Adrenal gland (tissue), 5 donors: Measurements from ENCODE around the gene TRAPPC6A.

ENCODE experiments used
- CTCF ChIP-seq, 6 experiments: fragments of 450-650 bp in 4 of 6; fragments of 200-600 bp in 2 of 6; sonication (generic) in 1 of 6; IDR thresholded peaks; 1 replicate in 5 of 6; 2 replicates in 1 of 6; pipeline versions ENCODE4 v1.5.1 to v1.8.0; 2016 to 2021; ENCODE audit warnings: antibody characterized with exemption in 6 of 6, mild to moderate bottlenecking in 2 of 6, moderate library complexity in 1 of 6
- POLR2A ChIP-seq, 2 donors: fragments of 450-650 bp; IDR thresholded peaks; one replicate each; pipeline ENCODE4 v1.6.1; 2017; ENCODE audit warnings: antibody characterized with exemption in 2 of 2, mild to moderate bottlenecking in 2 of 2, moderate library complexity in 1 of 2
- donor health status: DM: no; HTN: no; CAD: no.

DNA sequence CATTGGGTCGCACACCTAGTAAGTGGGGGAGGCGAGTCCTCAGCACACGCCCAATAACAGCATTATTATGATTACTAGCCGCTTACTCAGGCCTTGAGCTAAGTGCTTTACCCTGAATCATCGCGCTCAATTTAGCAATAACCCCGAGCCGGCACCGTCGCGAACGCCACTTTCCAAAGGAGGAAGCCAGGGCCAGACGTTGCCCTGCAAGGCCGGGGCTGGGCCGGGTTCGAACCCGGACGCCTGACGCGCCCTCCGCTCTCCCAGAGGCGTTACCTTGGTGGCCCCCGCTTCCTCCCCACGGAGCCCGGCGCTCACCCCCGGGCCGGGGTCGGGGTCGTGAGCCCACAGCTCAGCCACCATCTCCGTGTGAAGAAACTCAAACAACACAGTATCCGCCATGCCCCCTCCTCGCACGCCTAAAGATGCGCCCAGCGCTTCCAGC lies at the start of gene TRAPPC6A:
- TF ChIP-seq POLR2A (IDR thresholded peaks at IDR 0.05) = peak; percentile 20 to 84
- TF ChIP-seq CTCF (IDR thresholded peaks at IDR 0.05) = no peak
